ENCODE results near the gene LMO1.

LMO1 gene

DNA sequence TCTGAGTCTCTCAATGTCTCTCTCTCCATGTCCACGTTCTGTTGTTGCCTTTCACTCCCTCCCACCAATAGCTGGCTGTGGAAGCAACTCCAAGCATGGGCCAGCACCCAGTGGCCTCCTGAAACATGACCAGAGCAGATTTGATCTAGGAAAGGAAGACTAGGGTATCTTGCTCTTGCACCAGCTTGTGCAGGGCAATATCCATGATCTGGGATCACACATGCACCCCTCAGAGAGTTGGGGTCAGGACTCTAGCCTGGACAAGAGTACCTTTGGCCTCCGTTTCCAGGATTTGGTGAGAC is 60.3 kb downstream of the LMO1 start:
- DNase-seq: no peak

DNA sequence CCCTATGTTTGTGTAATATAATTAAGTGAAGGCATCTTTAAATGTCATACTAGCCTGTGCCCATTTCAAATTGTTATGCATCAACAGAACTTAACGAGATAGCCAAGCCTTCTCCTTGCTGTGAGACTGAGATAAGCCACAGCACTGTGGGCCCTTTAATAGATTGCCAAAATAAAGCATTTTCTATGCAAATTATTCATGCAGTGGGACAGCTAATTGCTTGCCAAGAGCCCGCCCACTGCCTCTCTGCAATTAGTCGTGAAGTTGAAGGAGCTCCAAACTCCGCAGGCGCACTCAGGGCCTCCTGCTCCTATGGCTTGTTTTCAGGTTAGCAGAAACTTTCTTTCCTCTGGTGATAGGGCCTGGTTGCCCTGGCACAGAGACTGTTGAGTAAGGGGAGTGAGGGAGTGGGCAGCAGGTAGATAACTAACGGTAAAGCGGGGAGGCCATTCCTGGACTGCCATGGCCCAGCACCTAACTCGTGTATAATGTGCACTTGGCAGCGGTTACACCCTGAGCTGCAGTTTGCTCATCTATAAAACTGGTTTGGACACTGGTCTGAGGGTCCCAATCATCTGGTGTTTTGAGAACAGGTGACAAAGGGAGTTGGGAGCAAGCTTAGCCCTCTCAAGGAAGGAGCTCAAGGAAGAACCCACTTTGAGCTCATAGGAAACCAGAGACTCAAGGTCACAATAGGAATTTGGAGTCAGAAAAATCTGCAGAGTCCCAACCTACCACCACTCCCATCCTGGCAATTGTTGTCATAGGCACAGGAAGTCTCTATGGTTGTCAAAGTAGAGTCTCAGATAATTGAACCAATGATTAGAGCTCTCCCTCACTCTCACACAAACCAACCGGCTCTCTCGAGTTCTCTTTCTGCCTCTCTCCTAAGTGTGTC is 60.9 kb downstream of the LMO1 start:
- no peak for DNase-seq

DNA sequence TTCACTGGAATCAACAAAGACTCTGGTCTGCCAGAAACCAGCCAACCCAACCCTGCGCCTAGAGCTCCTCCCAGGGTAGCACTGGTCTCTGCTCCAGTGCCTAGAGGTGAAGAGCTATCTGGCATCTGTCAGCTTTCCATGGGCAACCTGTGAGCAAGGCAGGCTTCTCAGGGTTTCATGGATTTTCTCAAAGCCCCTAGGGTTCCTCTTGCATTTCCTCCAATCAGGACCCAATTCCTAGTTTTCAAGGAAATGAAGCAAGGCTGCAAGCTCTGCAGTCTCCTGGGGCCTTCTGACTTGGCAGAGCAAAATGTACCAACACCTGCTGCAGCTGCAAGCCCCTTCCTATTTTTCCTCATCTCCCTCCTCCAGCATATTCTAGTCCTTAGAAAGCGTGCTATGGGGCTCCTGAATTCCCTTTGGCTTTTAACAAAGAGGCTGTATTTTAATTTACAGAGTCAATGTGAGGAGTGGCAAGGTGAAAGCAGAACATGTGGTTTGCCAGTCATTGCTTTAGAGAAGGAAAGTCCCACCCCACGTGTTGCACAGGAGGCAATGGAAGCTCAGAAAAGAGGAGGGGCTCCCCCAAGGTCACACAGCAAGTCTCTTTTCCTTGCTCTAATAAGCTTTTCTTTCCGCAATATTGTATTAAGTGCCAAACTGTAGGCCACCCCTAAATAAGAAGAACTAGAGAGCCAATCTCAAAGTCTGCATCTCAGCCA is 61.9 kb downstream of the LMO1 start:
- DNase-seq: peak; percentile 48

DNA sequence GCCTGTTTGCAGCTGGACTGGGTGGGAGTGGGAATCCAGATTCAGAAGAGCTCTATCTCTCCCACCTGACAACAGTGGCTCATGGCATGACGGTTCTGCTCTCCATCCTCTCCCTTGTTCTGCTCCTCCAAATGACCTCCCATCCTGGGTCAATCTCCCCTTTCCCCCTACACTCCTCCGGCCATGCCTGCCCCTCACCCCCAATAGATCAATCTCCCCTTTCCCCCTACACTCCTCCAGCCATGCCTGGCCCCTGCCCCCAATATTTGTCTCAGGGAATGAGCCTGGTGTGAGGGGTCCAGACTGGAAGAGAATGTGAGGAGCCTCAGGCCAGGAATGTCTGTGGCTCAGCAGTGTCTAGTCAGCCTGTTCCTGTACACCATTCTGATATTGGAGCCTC is 64.0 kb downstream of the LMO1 start:
- no peak for DNase-seq

DNA sequence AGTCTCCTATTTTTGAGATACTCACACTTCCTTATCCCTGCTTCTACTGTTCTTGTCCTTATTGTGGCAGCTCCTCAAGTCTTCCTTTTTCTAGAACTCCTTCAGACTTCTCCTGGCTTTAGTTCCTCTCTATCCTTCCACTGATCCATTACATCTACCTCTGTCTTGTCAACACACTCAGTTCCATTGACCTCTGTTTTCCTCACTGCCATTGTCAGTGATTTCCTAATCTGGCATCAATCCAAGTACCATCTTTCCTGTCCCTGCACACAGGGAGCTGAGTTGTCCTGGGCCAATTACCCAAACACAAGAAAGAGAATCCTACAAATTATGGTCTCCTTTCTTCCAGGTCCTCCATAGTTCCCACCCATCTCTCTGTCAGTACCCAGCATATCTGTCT is 66.9 kb downstream of the LMO1 start:
- no peak for DNase-seq

DNA sequence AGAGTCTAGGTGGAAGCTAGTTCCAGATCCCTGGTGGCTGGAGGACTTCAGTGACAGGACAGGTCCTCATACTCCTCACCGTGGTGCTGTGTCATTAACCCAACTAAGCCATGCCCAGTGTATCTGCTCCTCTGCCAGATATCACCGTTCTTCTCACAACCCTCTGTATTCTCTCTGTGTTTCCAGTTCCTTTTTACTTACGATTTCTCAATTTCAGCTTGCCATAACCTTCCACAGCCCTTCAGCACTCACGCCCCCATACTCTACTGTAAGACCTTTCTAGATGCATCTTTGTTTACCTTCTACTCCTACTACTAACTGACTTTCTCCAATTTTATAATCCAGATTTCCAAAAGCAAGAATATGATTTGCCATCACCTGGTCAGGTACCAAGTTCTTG is 68.7 kb downstream of the LMO1 start:
- peak; percentile 27 for DNase-seq

DNA sequence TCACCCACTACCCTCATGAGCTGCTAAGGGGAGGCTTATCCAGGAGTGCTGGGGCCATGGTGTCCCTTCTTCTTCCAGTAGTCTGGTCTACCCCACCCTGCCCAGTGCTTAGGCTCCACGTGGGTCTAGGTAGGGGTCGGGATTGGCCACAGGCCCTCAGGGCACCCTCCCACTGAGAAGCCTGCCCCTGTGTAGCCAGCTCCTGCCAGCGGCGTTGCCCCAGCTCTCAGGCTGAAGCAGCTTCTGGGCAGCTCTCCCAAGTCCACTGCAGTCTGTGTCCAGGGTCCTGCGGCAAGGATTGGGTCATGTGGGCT is 70.8 kb downstream of the LMO1 start:
- no peak for DNase-seq

DNA sequence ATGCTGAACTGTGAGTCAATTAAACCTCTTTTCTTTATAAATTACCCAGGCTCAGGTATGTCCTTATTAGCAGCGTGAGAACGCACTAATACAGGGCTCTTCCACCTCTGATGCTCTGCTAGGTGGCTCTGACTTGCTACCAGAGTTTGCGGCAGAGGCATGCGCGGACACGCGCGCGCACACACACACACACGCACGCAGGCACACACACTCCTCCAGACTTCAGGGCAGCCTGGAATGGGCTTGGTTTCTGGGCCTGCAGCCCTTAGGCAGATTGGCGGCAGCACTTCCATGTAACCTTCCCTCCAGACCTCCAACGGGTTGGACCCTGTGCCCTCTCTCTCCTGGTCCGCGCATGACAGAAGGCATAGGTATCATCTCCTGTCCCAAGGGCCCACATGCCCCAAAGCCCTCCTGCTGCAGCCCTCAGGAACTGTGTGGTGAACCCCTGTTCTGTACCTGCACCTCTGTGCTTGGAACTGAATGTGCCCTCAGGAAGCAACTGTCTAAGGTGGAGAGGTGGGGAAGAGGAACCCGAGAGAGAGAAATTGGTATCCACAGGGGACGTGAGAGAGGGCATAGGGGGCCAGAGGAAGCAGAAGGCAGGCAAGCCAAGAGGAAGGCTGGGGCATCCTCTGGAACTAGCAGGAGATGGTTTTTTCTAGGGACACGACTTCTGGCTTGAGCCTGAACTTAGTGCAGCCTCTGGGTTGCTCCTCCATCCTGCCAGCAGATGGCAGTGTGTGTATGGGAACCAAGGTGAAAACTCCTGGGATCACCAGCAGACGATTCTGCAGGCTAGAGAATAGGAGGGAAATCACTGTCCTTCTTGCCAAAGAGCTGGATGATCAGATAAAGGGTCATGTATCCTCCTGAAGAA is 71.4 kb downstream of the LMO1 start:
- DNase-seq: peak; percentile 59

DNA sequence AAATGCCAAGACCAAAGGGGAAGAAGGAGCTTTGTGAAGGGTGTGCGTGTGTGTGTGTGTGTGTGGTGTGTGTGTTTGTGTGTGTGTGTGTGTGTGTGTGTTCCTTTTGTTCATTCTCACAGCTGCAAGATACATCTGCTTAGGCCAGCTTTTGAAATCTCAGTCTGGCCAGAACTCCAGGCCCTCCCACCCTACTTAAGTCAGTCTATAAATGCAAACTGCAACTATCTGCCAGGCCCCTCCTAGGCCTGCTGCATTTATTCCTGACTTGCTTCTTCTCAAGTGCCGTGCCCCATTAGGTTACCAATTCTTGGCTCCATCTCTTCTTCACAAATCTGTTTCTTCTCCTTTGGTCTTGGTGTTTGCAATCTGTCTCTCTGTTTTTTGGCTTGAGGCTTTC is 73.2 kb downstream of the LMO1 start:
- no peak for DNase-seq

DNA sequence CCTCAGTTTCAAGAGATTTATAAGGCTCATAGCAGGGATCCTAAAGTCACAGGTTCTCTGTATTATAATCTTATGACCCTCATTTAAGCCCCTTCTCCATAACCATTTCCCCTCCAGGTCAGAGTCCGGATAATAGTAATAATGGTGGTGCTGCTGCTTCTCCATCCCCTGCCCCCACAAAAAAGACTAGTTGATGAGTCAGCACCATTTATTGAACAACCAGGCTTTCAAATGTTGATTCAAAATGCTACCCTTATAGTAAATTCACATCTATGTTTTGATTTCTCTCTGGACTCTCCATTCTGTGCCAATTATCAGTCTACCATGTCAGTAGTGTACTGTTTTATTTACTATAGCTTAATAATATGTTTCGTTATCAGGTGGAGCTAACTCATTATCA is 77.2 kb downstream of the LMO1 start:
- DNase-seq: no peak

DNA sequence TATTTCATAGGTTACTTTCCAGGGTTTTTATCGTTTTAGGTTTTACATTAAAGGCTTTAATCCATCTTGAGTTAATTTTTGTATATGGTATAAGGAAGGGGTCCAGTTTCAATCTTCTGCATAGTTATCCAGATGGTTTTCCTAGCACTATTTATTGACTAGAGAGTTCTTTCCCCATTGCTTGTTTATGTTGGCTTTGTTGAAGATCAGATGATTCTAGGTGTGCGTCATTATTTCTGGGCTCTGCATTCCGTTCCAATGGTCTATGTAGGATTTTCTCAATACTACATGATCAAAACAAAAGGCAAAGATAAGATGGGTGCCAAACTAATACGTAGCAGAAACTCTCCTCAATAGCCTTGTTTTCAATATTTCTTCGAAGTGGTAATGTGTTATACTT is 80.6 kb downstream of the LMO1 start:
- DNase-seq: no peak

DNA sequence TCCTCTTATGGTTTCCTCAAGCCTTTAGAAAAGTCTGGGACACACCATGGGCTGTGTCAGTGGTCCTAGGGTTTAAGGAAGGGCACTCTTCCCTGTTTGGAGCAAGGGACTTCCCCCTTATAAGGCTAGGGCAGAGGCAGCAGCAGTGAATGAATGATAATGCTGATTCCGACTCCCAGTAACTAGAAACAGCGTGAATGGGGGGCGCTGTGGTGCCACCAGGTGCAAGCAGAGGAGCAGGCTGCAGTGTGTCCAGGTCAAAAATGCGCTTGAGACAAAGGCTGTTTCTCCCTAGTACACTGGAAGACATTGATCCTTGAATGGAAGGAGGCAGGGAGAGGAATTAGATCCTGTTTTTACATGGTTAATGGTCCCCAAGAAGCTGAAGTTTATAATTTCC is 83.2 kb downstream of the LMO1 start:
- DNase-seq: no peak

DNA sequence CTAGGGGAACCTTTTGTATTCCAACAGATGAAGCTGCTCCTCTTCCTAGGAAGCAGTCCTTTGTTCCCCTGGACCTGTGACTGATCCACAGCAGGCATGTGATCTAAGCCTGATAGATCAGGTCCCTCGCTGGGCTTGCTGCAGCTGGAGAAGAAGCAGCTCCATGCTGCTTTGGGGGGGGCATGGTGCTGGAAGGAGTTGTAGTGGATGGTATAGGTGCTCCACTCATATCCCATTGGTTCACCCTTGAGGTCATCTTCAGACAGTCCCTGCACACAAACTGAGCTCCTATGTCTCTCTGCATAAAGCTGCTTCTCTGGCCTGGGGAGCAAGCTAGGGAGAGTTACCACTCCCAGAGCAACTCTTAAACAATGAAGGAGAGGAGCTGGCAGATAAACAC is 85.4 kb downstream of the LMO1 start:
- DNase-seq: no peak

DNA sequence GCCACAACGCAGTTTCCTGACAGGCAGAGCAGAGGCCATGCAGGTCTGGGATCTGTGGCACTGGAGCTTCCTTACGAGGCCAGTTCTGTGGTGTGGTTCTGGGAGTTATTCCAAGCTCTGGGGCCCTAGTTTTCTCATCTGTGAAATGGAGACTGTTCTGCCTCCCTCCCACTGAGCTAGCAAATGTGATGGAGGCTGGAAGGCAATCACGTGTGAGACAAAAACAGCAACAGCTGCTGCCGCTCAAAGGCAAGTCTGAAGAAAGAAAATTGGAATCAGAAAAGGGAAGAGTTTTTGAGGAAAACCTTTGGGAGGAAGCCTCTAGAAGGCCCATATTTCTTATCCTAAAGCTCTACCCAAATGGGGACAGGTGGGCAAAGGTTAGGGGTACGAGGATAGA is 86.5 kb downstream of the LMO1 start:
- DNase-seq: no peak

All from inflammatory macrophage treated with lipopolysaccharide for 4 hours (primary cell).